Measurements from ENCODE around the gene ZBTB16. TPM values are rescaled to one million over a fixed set of nuclear protein-coding genes. Genes with fewer than 3 reads are reported as not detected.

ZBTB16 gene
- polyA plus RNA-seq, 2 donors, result 4.6 to 9.6 TPM

DNA sequence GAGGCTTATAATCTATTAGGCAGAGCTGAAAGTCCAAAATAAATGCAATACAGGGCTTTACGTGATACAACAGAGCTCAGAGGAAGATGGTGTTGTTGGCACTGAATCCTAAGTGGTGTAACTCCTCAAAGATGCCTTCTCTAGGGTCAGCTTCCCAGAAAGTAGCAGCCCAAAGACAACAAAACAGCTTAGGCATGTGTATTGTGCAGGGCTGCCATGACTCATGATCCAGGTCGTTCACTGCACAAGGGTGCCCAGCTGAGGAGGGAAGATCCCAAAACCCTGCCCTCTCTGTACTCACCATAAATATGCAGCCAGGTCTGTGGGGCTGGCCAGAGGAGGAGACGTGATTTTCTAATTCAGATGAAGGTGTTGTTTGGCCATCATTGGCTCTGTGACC lies 177.3 kb downstream of the ZBTB16 start:
- Histone ChIP-seq H3K27ac (ENCODE audit: low read depth in 2 of 2, low read length in 1 of 2) (no peak overlapping the region), H3K36me3 (ENCODE audit: control insufficient read depth in 2 of 2, insufficient read depth in 2 of 2, low read length in 1 of 2) (peaks cover 0 to 10% of the 10 kb centered on the region in 2 donors), H3K9me3 (ENCODE audit: control insufficient read depth in 2 of 2, insufficient read depth in 1 of 2, low read depth in 1 of 2, low read length in 1 of 2) (no peaks in the 10 kb centered on the region), H3K4me1 (ENCODE audit: control insufficient read depth in 2 of 2, insufficient read depth in 2 of 2, low read length in 1 of 2) (peaks cover 0 to 3% of the 10 kb centered on the region in 2 donors), H3K27me3 (ENCODE audit: control insufficient read depth in 1 of 2, insufficient read depth in 2 of 2, low read length in 2 of 2) (no peaks in the 10 kb centered on the region), H3K4me3 (ENCODE audit: low read depth in 1 of 2, low read length in 2 of 2) (no peak overlapping the region)
- 69 to 70% methylated on average over 3 of the region's 3 CpGs for WGBS, 2 donors

DNA sequence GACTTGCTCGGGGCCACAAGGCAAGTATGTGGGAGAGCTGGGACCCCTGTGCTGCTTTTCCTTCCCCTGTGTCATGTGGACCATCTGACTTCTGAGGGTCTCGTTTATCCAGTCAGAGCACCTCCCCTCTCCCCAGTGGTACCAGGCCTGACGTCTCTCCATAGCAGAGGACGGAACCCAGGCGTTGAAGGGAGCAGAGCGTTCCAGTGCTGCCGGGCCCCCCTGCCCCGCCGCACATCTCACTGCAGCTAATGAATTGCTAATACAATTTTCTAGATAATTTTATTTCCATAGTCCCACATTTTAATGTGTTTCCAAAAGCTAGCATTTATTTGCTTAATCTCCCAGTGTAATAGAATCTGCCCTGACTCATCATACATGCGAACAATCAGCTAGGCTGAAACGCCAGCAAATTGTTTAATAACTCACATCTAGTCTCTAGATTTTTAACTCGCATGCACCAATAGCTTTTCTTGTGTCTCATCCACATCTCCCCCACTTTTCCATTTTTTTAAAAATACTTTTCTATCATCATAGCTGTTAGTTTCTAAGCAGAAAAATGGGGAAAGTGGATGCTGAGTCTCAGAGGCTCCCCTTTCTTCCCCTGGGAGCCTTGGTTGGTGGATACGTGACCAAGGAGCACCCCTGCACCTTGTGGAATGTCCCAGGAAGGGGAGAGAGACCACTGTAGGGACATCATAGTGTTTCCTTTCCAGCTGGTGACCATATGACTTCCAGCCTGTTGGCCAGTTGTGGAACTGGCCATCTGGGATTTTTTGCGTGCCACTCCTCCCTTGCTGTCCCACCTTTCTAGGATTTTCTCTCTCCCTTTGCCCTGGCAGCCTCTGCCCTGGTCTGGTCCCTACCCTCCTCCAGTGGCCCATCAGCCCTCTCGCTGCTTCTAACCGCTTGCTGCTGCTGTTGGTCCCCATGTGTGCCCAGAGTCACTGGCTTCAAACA lies 178.1 kb downstream of the ZBTB16 start:
- H3K4me1 ChIP-seq (ENCODE audit: control insufficient read depth in 2 of 2, insufficient read depth in 2 of 2, low read length in 1 of 2), result peaks cover 0 to 1% of the 10 kb centered on the region in 2 donors

DNA sequence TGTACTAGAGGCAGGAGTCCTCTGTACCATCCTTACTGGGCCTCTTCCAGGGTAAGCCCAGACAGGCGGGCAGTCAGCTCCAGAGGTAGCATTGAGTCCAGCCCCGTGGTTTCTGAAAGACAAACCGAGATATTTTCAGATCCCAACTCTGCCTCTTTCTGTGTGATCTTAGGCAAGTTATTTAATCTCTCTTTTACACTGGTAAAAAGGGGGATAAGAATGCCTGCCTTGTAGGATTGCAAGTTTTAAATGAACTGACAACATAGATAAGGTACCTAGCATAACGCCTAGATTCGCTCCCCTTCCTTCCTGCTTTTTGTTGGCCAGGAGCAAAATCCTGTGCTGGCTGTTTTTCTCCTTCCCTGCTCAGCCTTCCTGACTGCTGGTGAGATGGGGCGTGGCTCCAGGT lies 180.2 kb downstream of the ZBTB16 start:
- whole genome bisulfite sequencing, 2 donors, result 69 to 81% methylated on average over 6 of the region's 6 CpGs
- Histone ChIP-seq H3K4me3 (ENCODE audit: low read depth in 1 of 2, low read length in 2 of 2) (no peak overlapping the region), H3K36me3 (ENCODE audit: control insufficient read depth in 2 of 2, insufficient read depth in 2 of 2, low read length in 1 of 2) (peaks cover 0 to 23% of the 10 kb centered on the region in 2 donors), H3K27ac (ENCODE audit: low read depth in 2 of 2, low read length in 1 of 2) (no peak overlapping the region), H3K27me3 (ENCODE audit: control insufficient read depth in 1 of 2, insufficient read depth in 2 of 2, low read length in 2 of 2) (no peaks in the 10 kb centered on the region), H3K4me1 (ENCODE audit: control insufficient read depth in 2 of 2, insufficient read depth in 2 of 2, low read length in 1 of 2) (no peaks in the 10 kb centered on the region), H3K9me3 (ENCODE audit: control insufficient read depth in 2 of 2, insufficient read depth in 1 of 2, low read depth in 1 of 2, low read length in 1 of 2) (no peaks in the 10 kb centered on the region)

More for the DNA sequence above, 178.1 kb downstream of the ZBTB16 start:
- WGBS, 2 donors, result 87 to 90% methylated on average over 16 of the region's 16 CpGs
- H3K27ac ChIP-seq (ENCODE audit: low read depth in 2 of 2, low read length in 1 of 2), result no peak overlapping the region
- H3K9me3 ChIP-seq (ENCODE audit: control insufficient read depth in 2 of 2, insufficient read depth in 1 of 2, low read depth in 1 of 2, low read length in 1 of 2), result no peaks in the 10 kb centered on the region
- no peak overlapping the region for H3K4me3 ChIP-seq (ENCODE audit: low read depth in 1 of 2, low read length in 2 of 2)
- no peaks in the 10 kb centered on the region for H3K27me3 ChIP-seq (ENCODE audit: control insufficient read depth in 1 of 2, insufficient read depth in 2 of 2, low read length in 2 of 2)
- peaks cover 0 to 15% of the 10 kb centered on the region in 2 donors for H3K36me3 ChIP-seq (ENCODE audit: control insufficient read depth in 2 of 2, insufficient read depth in 2 of 2, low read length in 1 of 2)

DNA sequence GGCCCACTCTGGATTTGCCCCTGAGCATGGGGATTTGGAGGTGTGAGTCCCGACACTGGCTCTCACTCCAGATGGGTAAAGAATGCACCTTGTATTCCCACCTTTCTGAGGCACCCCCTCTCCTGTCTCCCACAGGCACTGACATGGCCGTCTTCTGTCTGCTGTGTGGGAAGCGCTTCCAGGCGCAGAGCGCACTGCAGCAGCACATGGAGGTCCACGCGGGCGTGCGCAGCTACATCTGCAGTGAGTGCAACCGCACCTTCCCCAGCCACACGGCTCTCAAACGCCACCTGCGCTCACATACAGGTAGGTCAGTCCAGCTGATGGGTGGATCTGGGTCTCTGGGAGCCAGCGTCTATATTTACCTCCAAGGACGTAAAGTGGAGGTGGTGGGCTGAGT lies 182.5 kb downstream of the ZBTB16 start:
- Histone ChIP-seq H3K4me3 (ENCODE audit: low read depth in 1 of 2, low read length in 2 of 2) (no peak overlapping the region), H3K9me3 (ENCODE audit: control insufficient read depth in 2 of 2, insufficient read depth in 1 of 2, low read depth in 1 of 2, low read length in 1 of 2) (no peaks in the 10 kb centered on the region), H3K4me1 (ENCODE audit: control insufficient read depth in 2 of 2, insufficient read depth in 2 of 2, low read length in 1 of 2) (no peaks in the 10 kb centered on the region), H3K36me3 (ENCODE audit: control insufficient read depth in 2 of 2, insufficient read depth in 2 of 2, low read length in 1 of 2) (peaks cover 0 to 27% of the 10 kb centered on the region in 2 donors), H3K27ac (ENCODE audit: low read depth in 2 of 2, low read length in 1 of 2) (no peak overlapping the region), H3K27me3 (ENCODE audit: control insufficient read depth in 1 of 2, insufficient read depth in 2 of 2, low read length in 2 of 2) (no peaks in the 10 kb centered on the region)
- 95 to 96% methylated on average over 15 of the region's 15 CpGs for WGBS, 2 donors

DNA sequence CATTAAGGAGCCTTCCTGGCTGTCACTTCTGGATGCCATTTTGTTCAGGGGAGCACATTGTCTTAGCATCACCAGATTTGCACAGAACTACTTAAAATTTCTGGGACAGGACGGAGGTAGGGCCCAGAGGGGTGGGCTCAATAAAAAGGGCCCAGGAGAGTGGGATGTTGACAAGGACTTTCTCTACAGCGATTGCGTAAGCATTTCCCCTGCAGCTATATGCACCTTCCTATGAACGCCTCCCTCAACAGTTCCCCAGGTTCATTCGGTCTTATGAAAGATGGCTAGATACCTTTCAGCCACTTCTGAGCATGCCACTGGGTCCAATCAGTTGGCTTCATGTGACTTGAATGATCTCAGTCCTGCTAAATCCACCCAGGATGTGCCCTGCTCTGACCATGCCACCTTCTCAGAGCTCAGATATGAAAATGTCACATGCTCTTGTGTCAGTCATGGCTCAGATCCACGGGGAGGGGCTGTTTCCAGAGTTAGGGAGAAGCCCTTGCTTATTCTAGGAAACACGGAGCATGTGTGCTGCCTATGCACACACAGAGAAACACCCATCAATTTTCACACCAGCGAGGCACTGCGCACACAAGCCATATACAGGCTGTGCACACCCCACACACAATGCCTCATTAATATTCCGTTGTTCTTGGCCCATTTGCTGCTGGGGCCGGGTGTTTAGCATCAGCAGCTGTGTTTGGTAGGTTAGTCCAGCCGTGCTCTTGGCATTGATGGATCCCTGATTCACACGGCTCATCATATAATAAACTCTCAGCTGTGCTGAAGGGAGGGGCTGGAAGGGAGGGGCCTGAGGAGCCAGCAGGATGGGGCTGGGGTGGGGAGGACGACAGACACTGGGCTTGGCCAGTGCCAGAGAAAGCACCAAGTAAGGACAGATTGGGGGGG lies 184.2 kb downstream of the ZBTB16 start:
- H3K9me3 ChIP-seq (ENCODE audit: control insufficient read depth in 2 of 2, insufficient read depth in 1 of 2, low read depth in 1 of 2, low read length in 1 of 2), result no peaks in the 10 kb centered on the region
- H3K36me3 ChIP-seq (ENCODE audit: control insufficient read depth in 2 of 2, insufficient read depth in 2 of 2, low read length in 1 of 2), result peaks cover 0 to 28% of the 10 kb centered on the region in 2 donors
- WGBS, 2 donors, result 55 to 56% methylated on average over 14 of the region's 14 CpGs
- no peaks in the 10 kb centered on the region for H3K4me1 ChIP-seq (ENCODE audit: control insufficient read depth in 2 of 2, insufficient read depth in 2 of 2, low read length in 1 of 2)
- H3K4me3 ChIP-seq (ENCODE audit: low read depth in 1 of 2, low read length in 2 of 2), result no peak overlapping the region
- no peak overlapping the region for H3K27ac ChIP-seq (ENCODE audit: low read depth in 2 of 2, low read length in 1 of 2)
- no peaks in the 10 kb centered on the region for H3K27me3 ChIP-seq (ENCODE audit: control insufficient read depth in 1 of 2, insufficient read depth in 2 of 2, low read length in 2 of 2)

DNA sequence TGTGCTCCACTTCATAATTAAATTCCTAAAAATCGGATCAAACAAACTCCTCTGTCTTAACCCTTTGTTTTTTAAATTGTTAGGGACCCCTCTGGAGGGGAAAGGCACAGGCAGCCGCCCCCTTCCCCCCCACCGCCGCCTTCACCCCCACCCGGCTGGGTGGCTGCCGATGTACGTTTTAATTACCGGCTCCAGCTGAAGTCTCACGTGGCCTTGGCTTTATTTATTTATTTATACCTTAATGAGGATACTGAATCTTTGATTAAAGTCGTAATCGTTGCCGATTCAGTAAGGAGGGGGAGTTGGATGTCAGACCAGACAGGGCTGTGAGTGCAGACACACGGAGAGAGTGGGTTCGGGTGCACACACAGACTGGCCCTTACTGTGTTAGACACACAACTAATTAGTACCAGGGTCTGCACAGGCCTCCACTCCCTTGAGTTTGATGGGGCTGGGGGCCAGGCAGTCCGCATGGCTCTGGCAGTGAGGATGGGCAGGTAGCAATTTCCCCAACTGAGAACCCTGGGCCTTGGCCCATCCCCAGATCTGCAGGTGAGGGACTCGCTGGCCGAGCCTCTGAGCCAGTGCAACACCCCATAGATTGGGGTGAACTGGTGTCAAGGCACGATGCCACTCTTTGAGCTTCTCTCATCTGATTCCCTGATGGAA lies 185.3 kb downstream of the ZBTB16 start:
- Histone ChIP-seq H3K27me3 (ENCODE audit: control insufficient read depth in 1 of 2, insufficient read depth in 2 of 2, low read length in 2 of 2) (no peaks in the 10 kb centered on the region), H3K27ac (ENCODE audit: low read depth in 2 of 2, low read length in 1 of 2) (no peak overlapping the region), H3K9me3 (ENCODE audit: control insufficient read depth in 2 of 2, insufficient read depth in 1 of 2, low read depth in 1 of 2, low read length in 1 of 2) (no peaks in the 10 kb centered on the region), H3K4me1 (ENCODE audit: control insufficient read depth in 2 of 2, insufficient read depth in 2 of 2, low read length in 1 of 2) (no peaks in the 10 kb centered on the region), H3K36me3 (ENCODE audit: control insufficient read depth in 2 of 2, insufficient read depth in 2 of 2, low read length in 1 of 2) (peaks cover 0 to 25% of the 10 kb centered on the region in 2 donors), H3K4me3 (ENCODE audit: low read depth in 1 of 2, low read length in 2 of 2) (no peak overlapping the region)
- WGBS, 2 donors, result 81 to 84% methylated on average over 18 of the region's 18 CpGs

DNA sequence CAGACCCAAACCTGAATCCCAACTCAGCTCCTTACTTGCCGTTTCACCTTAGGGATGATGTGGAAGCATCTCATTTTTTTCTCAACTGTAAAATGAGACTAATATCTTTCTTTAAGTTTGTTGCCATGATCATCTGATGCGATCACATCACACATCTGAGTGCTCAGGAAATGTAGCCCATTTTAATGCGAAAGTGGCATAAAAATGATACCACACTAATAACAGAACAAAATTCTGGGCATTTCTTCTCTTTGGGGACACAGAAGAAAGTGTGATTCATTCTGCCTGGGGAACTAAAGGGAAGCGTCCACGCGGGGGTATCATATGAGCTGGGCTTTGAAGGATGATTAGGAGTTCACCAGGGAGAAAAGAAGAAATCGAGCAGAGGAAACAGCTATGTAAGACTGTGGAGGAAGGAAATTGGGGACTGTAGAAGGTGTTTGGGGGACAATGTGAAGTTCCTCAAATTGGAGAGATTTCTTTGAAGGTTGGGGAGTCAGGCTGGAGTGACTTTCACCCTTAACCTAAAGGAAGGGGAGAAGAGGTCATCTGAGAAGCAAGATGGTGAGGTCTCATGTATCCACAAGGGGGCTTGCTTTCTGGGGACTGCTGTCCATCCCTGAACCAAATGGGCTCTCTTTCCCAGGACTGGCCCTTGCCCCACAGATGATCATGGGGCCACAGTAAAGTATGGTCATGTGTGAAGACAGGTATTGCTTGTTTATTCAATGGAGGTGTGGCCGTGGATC lies 187.0 kb downstream of the ZBTB16 start:
- no peaks in the 10 kb centered on the region for H3K27me3 ChIP-seq (ENCODE audit: control insufficient read depth in 1 of 2, insufficient read depth in 2 of 2, low read length in 2 of 2)
- H3K36me3 ChIP-seq (ENCODE audit: control insufficient read depth in 2 of 2, insufficient read depth in 2 of 2, low read length in 1 of 2), result peaks cover 3 to 29% of the 10 kb centered on the region in 2 donors
- no peaks in the 10 kb centered on the region for H3K9me3 ChIP-seq (ENCODE audit: control insufficient read depth in 2 of 2, insufficient read depth in 1 of 2, low read depth in 1 of 2, low read length in 1 of 2)
- H3K4me3 ChIP-seq (ENCODE audit: low read depth in 1 of 2, low read length in 2 of 2), result no peak overlapping the region
- H3K4me1 ChIP-seq (ENCODE audit: control insufficient read depth in 2 of 2, insufficient read depth in 2 of 2, low read length in 1 of 2), result no peaks in the 10 kb centered on the region
- 93 to 97% methylated on average over 8 of the region's 8 CpGs for WGBS, 2 donors
- H3K27ac ChIP-seq (ENCODE audit: low read depth in 2 of 2, low read length in 1 of 2), result no peak overlapping the region

DNA sequence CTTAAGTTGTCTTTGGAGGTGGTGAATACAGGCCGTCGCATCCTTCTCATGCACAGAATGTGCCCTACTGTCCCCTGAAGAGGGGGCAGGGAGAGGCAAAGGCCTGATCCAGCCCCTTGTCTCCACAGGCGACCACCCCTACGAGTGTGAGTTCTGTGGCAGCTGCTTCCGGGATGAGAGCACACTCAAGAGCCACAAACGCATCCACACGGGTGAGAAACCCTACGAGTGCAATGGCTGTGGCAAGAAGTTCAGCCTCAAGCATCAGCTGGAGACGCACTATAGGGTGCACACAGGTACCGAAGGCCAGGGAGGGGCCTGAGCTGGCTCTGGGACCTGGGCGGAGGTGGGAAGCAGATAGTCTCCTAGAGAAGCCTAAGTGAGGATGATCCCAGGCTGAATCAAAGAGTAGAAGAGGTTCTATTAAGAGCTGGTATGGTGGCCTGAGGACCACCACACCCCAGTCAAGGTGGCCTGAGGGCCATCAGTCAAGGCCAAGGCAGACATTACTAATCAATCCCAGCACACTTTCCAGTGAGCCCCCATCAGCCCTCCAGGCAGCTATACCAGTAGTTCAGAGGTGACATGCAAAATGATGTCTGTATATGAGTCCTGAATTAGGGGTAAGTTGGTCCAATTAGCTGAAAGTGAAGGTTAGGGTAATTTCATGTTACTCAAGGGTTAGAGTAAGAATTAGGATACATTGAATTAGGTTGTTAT lies 187.7 kb downstream of the ZBTB16 start:
- Histone ChIP-seq H3K27me3 (ENCODE audit: control insufficient read depth in 1 of 2, insufficient read depth in 2 of 2, low read length in 2 of 2) (no peaks in the 10 kb centered on the region), H3K36me3 (ENCODE audit: control insufficient read depth in 2 of 2, insufficient read depth in 2 of 2, low read length in 1 of 2) (peaks cover 3 to 25% of the 10 kb centered on the region in 2 donors), H3K4me3 (ENCODE audit: low read depth in 1 of 2, low read length in 2 of 2) (no peak overlapping the region), H3K4me1 (ENCODE audit: control insufficient read depth in 2 of 2, insufficient read depth in 2 of 2, low read length in 1 of 2) (no peaks in the 10 kb centered on the region), H3K27ac (ENCODE audit: low read depth in 2 of 2, low read length in 1 of 2) (no peak overlapping the region), H3K9me3 (ENCODE audit: control insufficient read depth in 2 of 2, insufficient read depth in 1 of 2, low read depth in 1 of 2, low read length in 1 of 2) (no peaks in the 10 kb centered on the region)
- 94 to 95% methylated on average over 11 of the region's 11 CpGs for WGBS, 2 donors
